HG02970 (cell line): ENCODE data around the gene RALGDS.

Experiments
- ATAC-seq: cut with Tn5 transposase; IDR thresholded peaks from one replicate; pipeline ENCODE4 v1.9.1; 2021; ENCODE audit warnings: mild to moderate bottlenecking, moderate library complexity, moderate number of reproducible peaks; ENCODE audit not compliant: unreplicated experiment, low FRiP score

Gene RALGDS

GRCh38 chr9:133108794-133109641, 12.0 kb downstream of the RALGDS start:
- ATAC-seq = no peak

- no peak for ATAC-seq
Measured at GRCh38 chr9:133107961-133108793, 12.9 kb downstream of the RALGDS start.

DNA sequence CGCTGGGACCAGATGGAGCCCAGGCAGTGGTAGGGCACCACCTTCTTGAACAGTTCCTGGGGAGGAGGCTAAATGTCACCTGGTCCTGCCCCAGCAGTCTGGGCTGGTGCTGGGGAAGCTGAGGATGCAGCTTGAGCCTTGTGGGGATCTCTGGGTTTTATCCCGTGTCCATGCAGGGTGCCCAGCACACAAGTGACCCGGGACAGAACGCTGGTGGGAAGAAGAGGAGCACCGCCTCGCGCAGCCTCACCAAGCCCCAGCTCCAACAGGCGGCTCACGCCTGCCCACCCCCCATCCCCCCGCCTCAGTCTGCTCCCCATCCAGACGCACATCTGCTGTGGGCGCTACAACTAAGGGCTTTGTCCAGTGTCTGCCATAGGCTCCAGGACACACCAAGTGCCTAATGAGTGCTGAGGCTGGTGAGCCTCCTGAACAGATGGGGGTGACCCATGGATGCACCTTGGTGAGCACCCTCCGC, 13.8 kb downstream of the RALGDS start:
- ATAC-seq = no peak

- ATAC-seq = no peak
Measured at GRCh38 chr9:133106511-133107244, 14.4 kb downstream of the RALGDS start.

GRCh38 chr9:133105461-133105770, 15.6 kb downstream of the RALGDS start:
- ATAC-seq = no peak

DNA sequence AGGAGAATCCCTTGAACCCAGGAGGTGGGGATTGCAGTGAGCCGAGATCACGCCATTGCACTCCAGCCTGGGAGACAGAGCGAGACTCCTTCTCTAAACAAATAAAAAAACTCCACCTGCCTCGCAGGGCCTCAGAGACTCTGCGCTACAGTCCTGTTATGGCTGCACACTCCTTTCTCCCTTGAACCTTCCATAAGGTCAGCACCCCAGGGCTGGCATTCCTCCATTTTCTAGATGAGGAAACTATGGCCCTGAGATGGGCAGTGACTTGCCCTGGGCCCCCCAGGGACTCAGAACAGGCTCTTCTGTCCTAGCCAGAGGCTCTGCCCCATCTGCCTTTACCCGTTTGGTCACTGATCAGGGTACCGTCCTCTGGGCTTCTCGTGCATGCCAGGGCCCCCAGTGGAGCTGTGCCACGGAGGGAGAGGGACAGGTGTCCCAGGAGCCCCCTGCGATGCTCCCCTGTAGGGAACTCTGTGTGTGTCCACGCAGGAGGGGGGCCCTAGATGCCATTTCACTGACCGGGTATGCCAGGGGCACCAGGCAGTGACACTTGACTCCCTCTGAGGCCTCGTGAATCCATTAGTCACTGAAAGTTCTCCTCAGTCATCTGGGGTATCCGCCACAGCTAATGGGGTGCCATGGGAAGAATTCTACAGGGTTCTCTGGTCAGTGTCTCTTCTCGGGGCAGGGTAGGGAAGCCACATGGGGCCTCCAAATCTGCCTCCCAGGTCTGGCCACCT, 16.2 kb downstream of the RALGDS start:
- ATAC-seq = no peak

- no peak for ATAC-seq
Measured at GRCh38 chr9:133103987-133104505, 17.0 kb downstream of the RALGDS start.

GRCh38 chr9:133103183-133103986, 17.7 kb downstream of the RALGDS start:
- ATAC-seq = no peak

- ATAC-seq = no peak
Measured at GRCh38 chr9:133102190-133103021, 18.6 kb downstream of the RALGDS start.

GRCh38 chr9:133101356-133102189, 19.5 kb downstream of the RALGDS start:
- no peak for ATAC-seq

- no peak for ATAC-seq
Measured at GRCh38 chr9:133100506-133101355, 20.3 kb downstream of the RALGDS start.

- ATAC-seq = no peak
Measured at GRCh38 chr9:133099726-133100505, 21.1 kb downstream of the RALGDS start.

DNA sequence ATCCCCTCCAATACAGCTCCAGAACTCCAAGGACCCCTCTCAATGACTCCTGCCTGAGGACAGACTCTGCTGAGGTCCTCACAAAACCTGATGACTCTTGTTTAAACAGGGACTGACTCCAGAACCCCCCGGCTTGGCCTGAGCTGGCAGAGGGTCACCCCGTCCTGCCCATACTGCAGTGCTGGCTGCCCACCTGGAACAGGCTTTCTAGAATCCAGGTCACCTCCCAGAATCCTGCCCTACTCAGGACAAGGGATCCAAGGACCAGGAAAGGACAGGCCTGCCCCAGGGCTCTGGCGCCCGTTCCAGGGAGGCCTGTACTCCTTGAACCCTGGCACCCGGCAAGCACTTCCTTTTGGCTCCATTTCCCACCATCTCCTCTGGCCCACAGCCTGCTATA, 22.2 kb downstream of the RALGDS start:
- ATAC-seq = no peak

- no peak for ATAC-seq
Measured at GRCh38 chr9:133098104-133098754, 22.8 kb downstream of the RALGDS start.

- ATAC-seq = no peak
Measured at GRCh38 chr9:133094842-133095393, 26.1 kb downstream of the RALGDS start.
